ENCODE data around the gene CATSPER3. TPM values are rescaled to one million over a fixed set of nuclear protein-coding genes. Genes with fewer than 3 reads are reported as not detected.

The CATSPER3 gene
- total RNA-seq, 1 experiment from 2014 or later = 0.37 TPM

DNA sequence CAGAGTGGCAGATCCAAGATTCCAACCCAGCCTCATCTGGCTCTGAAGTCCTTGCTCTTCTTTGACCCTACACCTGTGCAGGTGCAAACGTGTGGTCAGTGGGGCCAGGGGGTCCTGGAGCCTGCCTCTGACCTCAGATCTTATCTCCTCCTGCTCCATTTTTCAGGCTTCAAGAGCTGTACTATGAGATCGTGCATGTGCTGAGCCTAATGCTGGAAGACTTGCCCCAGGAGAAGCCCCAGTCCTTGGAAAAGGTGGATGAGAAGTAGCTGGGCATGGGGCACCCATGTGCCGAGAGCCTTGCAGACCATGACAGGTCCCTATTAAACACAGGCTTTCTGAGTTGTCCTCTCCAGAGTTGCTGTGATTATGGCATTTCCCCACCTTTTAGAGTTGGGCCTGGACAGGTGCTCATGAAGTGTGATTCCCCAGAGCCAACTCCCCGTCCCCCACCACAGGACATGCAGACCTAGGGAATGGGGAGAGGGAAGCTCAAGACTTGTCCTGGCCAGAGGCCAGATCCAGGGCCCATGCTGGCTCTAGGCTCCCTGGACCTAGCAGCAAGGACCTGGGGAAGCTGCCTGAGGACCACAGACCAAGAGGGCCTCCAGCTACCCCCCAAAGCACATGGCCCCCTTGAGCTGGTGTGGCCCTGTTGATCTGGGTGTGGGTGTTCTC is 43.8 kb downstream of the CATSPER3 start (continued):
- TF ChIP-seq ZNF532 (CRISPR knock-in tag; IDR thresholded peaks at IDR 0.05; ENCODE audit: borderline replicate concordance) (no peak), E2F5 (CRISPR knock-in tag; IDR thresholded peaks at IDR 0.05) (no peak), MXD4 (CRISPR knock-in tag; IDR thresholded peaks at IDR 0.05; ENCODE audit: borderline replicate concordance) (no peak), PREB (CRISPR knock-in tag; IDR thresholded peaks at IDR 0.05; ENCODE audit: borderline replicate concordance) (no peak), ATF2 (CRISPR knock-in tag; IDR thresholded peaks at IDR 0.05; ENCODE audit: borderline replicate concordance, low read depth) (no peak), TEAD1 (CRISPR knock-in tag; IDR thresholded peaks at IDR 0.05) (no peak), IRF2 (CRISPR knock-in tag; IDR thresholded peaks at IDR 0.05; ENCODE audit: borderline replicate concordance, low read depth) (no peak)
- TF ChIP-seq, protein P1, sequence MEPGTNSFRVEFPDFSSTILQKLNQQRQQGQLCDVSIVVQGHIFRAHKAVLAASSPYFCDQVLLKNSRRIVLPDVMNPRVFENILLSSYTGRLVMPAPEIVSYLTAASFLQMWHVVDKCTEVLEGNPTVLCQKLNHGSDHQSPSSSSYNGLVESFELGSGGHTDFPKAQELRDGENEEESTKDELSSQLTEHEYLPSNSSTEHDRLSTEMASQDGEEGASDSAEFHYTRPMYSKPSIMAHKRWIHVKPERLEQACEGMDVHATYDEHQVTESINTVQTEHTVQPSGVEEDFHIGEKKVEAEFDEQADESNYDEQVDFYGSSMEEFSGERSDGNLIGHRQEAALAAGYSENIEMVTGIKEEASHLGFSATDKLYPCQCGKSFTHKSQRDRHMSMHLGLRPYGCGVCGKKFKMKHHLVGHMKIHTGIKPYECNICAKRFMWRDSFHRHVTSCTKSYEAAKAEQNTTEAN (CRISPR knock-in tag; IDR thresholded peaks at IDR 0.05) = no peak

- ChIA-PET POLR2A (no interaction called here), CTCF (interaction anchor here (1.2 kb wide), 1 partner anchor 95 kb away, joined by 3 read pairs; no protein-coding TSS in a partner anchor)
- TF ChIP-seq AR (CRISPR knock-in tag; IDR thresholded peaks at IDR 0.05) = no peak
- no peak for TF ChIP-seq PREB (CRISPR knock-in tag; IDR thresholded peaks at IDR 0.05; ENCODE audit: borderline replicate concordance)
- TF ChIP-seq, protein P2, sequence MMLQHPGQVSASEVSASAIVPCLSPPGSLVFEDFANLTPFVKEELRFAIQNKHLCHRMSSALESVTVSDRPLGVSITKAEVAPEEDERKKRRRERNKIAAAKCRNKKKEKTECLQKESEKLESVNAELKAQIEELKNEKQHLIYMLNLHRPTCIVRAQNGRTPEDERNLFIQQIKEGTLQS (CRISPR knock-in tag; conservative IDR thresholded peaks at IDR 0.05) = no peak
- Mint-ChIP-seq H3K4me3 (no peak overlapping the region), H3K27me3 (ENCODE audit: low read depth) (no peaks in the 10 kb centered on the region; the same call in 1 of the 2 replicates), H3K27ac (no peak overlapping the region), H3K4me1 (peaks cover 3% of the 10 kb centered on the region), H3K36me3 (no peaks in the 10 kb centered on the region), H3K9me3 (peaks cover 3% of the 10 kb centered on the region; the same call in 1 of the 2 replicates)
- no peak for ATAC-seq
- no peak for DNase-seq (ENCODE audit: low spot score)
These were observed 44.4 kb downstream of the CATSPER3 start for GRCh38 chr5:135012033-135012588.

All from WTC11 (cell line).